HCT116 (cell line): ENCODE results near the gene OS9. TPM values are rescaled to one million over a fixed set of nuclear protein-coding genes. Genes with fewer than 3 reads are reported as not detected.

Experiments
- ATAC-seq: fragments of 200-7000 bp; cut with Tn5 transposase; 2 replicates; pipeline ENCODE4 v1.9.1; 2020; ENCODE audit warnings: mild to moderate bottlenecking, moderate library complexity
- BruUV-seq: library from RNA; stranded (reverse); fragments of 400-500 nt; replicated peaks from 2 replicates; lab custom pipeline; 2021; lab: Mats Ljungman, UMichigan
- CTCF ChIA-PET: fragments of 300-600 bp; sonication (Branson Sonifier 250); formaldehyde crosslinking; loops from one replicate; lab custom pipeline; 2021; ENCODE audit warnings: antibody characterized with exemption; lab: Charles Lee
- POLR2A ChIA-PET: fragments of 300-600, 350-600 bp; sonication (Branson Sonifier 250); formaldehyde crosslinking; loops from one replicate; lab custom pipeline; 2021; ENCODE audit warnings: antibody characterized with exemption; lab: Charles Lee
- RAD21 ChIA-PET, 2 experiments: fragments of 300-600 bp; sonication (Branson Sonifier 250); formaldehyde crosslinking; loops; one replicate each; lab custom pipeline; 2023; ENCODE audit warnings: low total read pairs in 2 of 2; ENCODE audit not compliant: uncharacterized antibody in 2 of 2, unreplicated experiment in 2 of 2, low non-redundant PET in 1 of 2; lab: Charles Lee
- DNase-seq: peaks from one replicate; pipeline ENCODE4 v3.0.0-alpha.2; 2010; ENCODE audit warnings: low read depth, low spot score
- H2AFZ ChIP-seq: fragments of 200-600 bp; shearing (Covaris generic), sonication (generic); 2 replicates; pipeline ENCODE4 v1.6.1; 2017; ENCODE audit warnings: low read depth, mixed run types, mixed read lengths, antibody characterized with exemption, low read length; ENCODE audit not compliant: poor library complexity, severe bottlenecking
- H3K27ac ChIP-seq: 2 replicates; pipeline ENCODE4 v1.5.1; 2012; ENCODE audit warnings: low read depth, low read length
- H3K27me3 ChIP-seq: fragments of 200-600 bp; sonication (generic); 2 replicates; pipeline ENCODE4 v1.6.1; 2016; ENCODE audit warnings: mixed run types, low read length, mixed read lengths; ENCODE audit not compliant: insufficient read depth
- H3K36me3 ChIP-seq, 2 experiments: fragments of 200-500 bp in 1 of 2; fragments of 200-600 bp in 1 of 2; sonication (Bioruptor generic) in 1 of 2; sonication (generic) in 1 of 2; 2 replicates each; pipeline versions ENCODE4 v1.5.1 to v1.6.1; 2014 to 2016; ENCODE audit warnings: low read length in 2 of 2, inconsistent platforms in 1 of 2, mixed read lengths in 1 of 2, mixed run types in 1 of 2; ENCODE audit not compliant: insufficient read depth in 2 of 2, control insufficient read depth in 1 of 2
- H3K4me1 ChIP-seq, 2 experiments: fragments of 200-600 bp in 1 of 2; sonication (generic) in 1 of 2; 2 replicates each; pipeline versions ENCODE4 v1.5.1 to v1.6.1; 2012 to 2017; ENCODE audit warnings: low read length in 2 of 2, inconsistent platforms in 1 of 2, mild to moderate bottlenecking in 1 of 2, mixed read lengths in 1 of 2, mixed run types in 1 of 2, moderate library complexity in 1 of 2; ENCODE audit not compliant: insufficient read depth in 2 of 2, control insufficient read depth in 1 of 2
- H3K4me2 ChIP-seq: fragments of 200-600 bp; sonication (generic); 2 replicates; pipeline ENCODE4 v1.6.1; 2017; ENCODE audit warnings: mixed run types, low read length, mixed read lengths
- H3K4me3 ChIP-seq, 2 experiments: fragments of 200-600 bp in 1 of 2; sonication (generic) in 1 of 2; replicated peaks in 1 of 2; 2 replicates each; pipeline ENCODE4 v1.5.1; 2011 to 2016; ENCODE audit warnings: low read length in 2 of 2, control low read depth in 1 of 2, low read depth in 1 of 2, mild to moderate bottlenecking in 1 of 2, mixed read lengths in 1 of 2, mixed run types in 1 of 2
- H3K79me2 ChIP-seq: fragments of 200-600 bp; sonication (generic); 2 replicates; pipeline ENCODE4 v1.6.1; 2017; ENCODE audit warnings: mild to moderate bottlenecking, mixed run types, low read length, moderate library complexity, mixed read lengths; ENCODE audit not compliant: insufficient read depth
- H3K9ac ChIP-seq: fragments of 200-600 bp; sonication (generic); 2 replicates; pipeline ENCODE4 v1.6.1; 2016; ENCODE audit warnings: low read length, mixed read lengths
- H3K9me2 ChIP-seq: fragments of 200-600 bp; sonication (generic), shearing (Covaris generic); 2 replicates; pipeline ENCODE4 v1.6.1; 2017; ENCODE audit warnings: mixed run types, mild to moderate bottlenecking, moderate library complexity; ENCODE audit not compliant: insufficient read depth
- H3K9me3 ChIP-seq, 2 experiments: fragments of 200-500 bp in 1 of 2; fragments of 200-600 bp in 1 of 2; sonication (Bioruptor generic) in 1 of 2; sonication (generic) in 1 of 2; 2 replicates each; pipeline ENCODE4 v1.6.1; 2014 to 2017; ENCODE audit warnings: low read length in 2 of 2, mixed read lengths in 2 of 2, inconsistent platforms in 1 of 2, low read depth in 1 of 2, mild to moderate bottlenecking in 1 of 2, mixed run types in 1 of 2, moderate library complexity in 1 of 2; ENCODE audit not compliant: control insufficient read depth in 1 of 2, insufficient read depth in 1 of 2
- H4K20me1 ChIP-seq: fragments of 200-600 bp; sonication (generic), shearing (Covaris generic); 2 replicates; pipeline ENCODE4 v1.6.1; 2017; ENCODE audit warnings: mixed run types, mild to moderate bottlenecking, moderate library complexity; ENCODE audit not compliant: insufficient read depth
- CEBPB ChIP-seq: IDR thresholded peaks from 2 replicates; pipeline ENCODE4 v1.6.1; 2012; ENCODE audit warnings: low read depth
- EGR1 ChIP-seq: IDR thresholded peaks from 2 replicates; pipeline ENCODE4 v1.6.1; 2012; ENCODE audit warnings: low read depth
- EZH2 ChIP-seq: fragments of 200-600 bp; sonication (generic); IDR thresholded peaks from 2 replicates; pipeline ENCODE4 v1.6.1; 2017; ENCODE audit warnings: antibody characterized with exemption, mixed run types
- EZH2phosphoT487 ChIP-seq: fragments of 200-600 bp; IDR thresholded peaks from 2 replicates; pipeline ENCODE4 v1.6.1; 2018; ENCODE audit warnings: antibody characterized with exemption, borderline replicate concordance
- POLR2A ChIP-seq: IDR thresholded peaks from 2 replicates; pipeline ENCODE4 v1.7.0; 2011; ENCODE audit warnings: borderline replicate concordance; ENCODE audit not compliant: insufficient read depth, insufficient read length; ENCODE audit errors: extremely low read depth
- RAD21 ChIP-seq: IDR thresholded peaks from 2 replicates; pipeline ENCODE4 v1.6.1; 2012; ENCODE audit warnings: low read depth, mild to moderate bottlenecking
- SP1 ChIP-seq: IDR thresholded peaks from 2 replicates; pipeline ENCODE4 v1.6.1; 2012; ENCODE audit warnings: low read depth
- YY1 ChIP-seq: IDR thresholded peaks from 2 replicates; pipeline ENCODE4 v1.6.1; 2011; ENCODE audit warnings: low read length, low read depth, moderate library complexity, mild to moderate bottlenecking; ENCODE audit not compliant: insufficient replicate concordance; ENCODE audit errors: extremely low read depth
- ZNF274 ChIP-seq: fragments of 200-500 bp; sonication (Bioruptor generic); IDR thresholded peaks from 2 replicates; pipeline ENCODE4 v1.6.1; 2014; ENCODE audit warnings: mild to moderate bottlenecking, low read depth, low read length, inconsistent platforms
- intact Hi-C: fragments of 100-400 bp; cut with micrococcal nuclease; formaldehyde crosslinking; loops from 2 replicates; pipeline ENCODE4 v1.10.0; 2022
- total RNA-seq: library from RNA; stranded (reverse); gene quantifications from one replicate; pipeline ENCODE4 v1.2.1, GENCODE V29; 2021; ENCODE audit not compliant: unreplicated experiment
- TF ChIP-seq, protein P1 (sequence below), 3 experiments: fragments of 200-600 bp in 1 of 3; sonication (generic) in 1 of 3; IDR thresholded peaks in 2 of 3; conservative IDR thresholded peaks in 1 of 3; 2 replicates each; pipeline ENCODE4 v1.5.1; 2012 to 2017; ENCODE audit warnings: low read depth in 2 of 3, low read length in 2 of 3, antibody characterized with exemption in 1 of 3, borderline replicate concordance in 1 of 3, control low read depth in 1 of 3, mild to moderate bottlenecking in 1 of 3, mixed read lengths in 1 of 3, mixed run types in 1 of 3, moderate library complexity in 1 of 3; ENCODE audit not compliant: insufficient read depth in 1 of 3

The OS9 gene
- total RNA-seq, 1 experiment from 2014 or later: 98.4 TPM

DNA sequence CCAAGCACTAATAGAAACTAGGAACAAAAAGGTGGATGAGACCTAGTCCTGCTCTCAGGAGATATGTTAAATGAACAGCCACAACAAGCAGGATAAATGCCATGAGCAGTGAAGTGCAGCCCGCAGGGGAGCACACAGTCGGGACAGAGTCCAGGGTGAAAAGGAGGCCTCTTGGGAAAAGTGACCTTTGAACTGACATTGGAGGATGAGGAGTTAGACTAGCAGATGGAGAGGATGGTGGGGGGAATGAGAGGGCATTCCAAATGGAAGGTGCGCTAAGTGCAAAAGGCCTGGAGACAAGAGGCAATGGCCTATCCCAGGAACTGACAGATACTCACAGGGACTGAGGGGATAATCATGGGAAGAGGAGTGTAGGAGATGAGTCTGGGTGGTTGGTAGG, 4.5 kb downstream of the OS9 start:
- Histone ChIP-seq H3K27me3 (no peaks in the 10 kb centered on the region), H3K4me1 (peaks cover 4 to 7% of the 10 kb centered on the region in 2 experiments; a peak in 3 of 4 replicates), H2AFZ (no peak overlapping the region), H3K4me2 (no peak overlapping the region), H3K9me2 (no peaks in the 10 kb centered on the region), H3K9me3 (no peaks in the 10 kb centered on the region; a peak in 1 of 4 replicates), H3K36me3 (peaks cover 4 to 10% of the 10 kb centered on the region in 2 experiments; a peak in 2 of 4 replicates), H3K4me3 (no peak overlapping the region), H3K9ac (no peak overlapping the region), H3K27ac (no peak overlapping the region), H3K79me2 (0 out of 2 replicates have a peak, but pooled peaks cover 6% of the 10 kb centered on the region), H4K20me1 (no peaks in the 10 kb centered on the region)
- intact Hi-C loops: no loop called here
- TF ChIP-seq YY1 (no peak), CEBPB (no peak), EGR1 (no peak), SP1 (no peak), ZNF274 (no peak), POLR2A (no peak), EZH2 (no peak), RAD21 (no peak), EZH2phosphoT487 (no peak)
- TF ChIP-seq, protein P1, sequence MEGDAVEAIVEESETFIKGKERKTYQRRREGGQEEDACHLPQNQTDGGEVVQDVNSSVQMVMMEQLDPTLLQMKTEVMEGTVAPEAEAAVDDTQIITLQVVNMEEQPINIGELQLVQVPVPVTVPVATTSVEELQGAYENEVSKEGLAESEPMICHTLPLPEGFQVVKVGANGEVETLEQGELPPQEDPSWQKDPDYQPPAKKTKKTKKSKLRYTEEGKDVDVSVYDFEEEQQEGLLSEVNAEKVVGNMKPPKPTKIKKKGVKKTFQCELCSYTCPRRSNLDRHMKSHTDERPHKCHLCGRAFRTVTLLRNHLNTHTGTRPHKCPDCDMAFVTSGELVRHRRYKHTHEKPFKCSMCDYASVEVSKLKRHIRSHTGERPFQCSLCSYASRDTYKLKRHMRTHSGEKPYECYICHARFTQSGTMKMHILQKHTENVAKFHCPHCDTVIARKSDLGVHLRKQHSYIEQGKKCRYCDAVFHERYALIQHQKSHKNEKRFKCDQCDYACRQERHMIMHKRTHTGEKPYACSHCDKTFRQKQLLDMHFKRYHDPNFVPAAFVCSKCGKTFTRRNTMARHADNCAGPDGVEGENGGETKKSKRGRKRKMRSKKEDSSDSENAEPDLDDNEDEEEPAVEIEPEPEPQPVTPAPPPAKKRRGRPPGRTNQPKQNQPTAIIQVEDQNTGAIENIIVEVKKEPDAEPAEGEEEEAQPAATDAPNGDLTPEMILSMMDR (IDR thresholded peaks at IDR 0.05 in 2 of 3, conservative IDR thresholded peaks at IDR 0.05 in 1 of 3; ENCODE audit: borderline replicate concordance in 1 of 3, insufficient read depth in 1 of 3, low read depth in 2 of 3, low read length in 2 of 3): no peak
- BruUV-seq: no TSS peak
- ChIA-PET CTCF (no interaction called here), POLR2A (no interaction called here), RAD21 (no interaction called here)
- ATAC-seq (no peak), DNase-seq (no peak)
